Ishikawa (cell line): Measurements from ENCODE around the gene NBAS.

Source experiments
- CEBPB ChIP-seq: IDR thresholded peaks from 2 replicates; pipeline ENCODE4 v1.6.1; 2012
- CREB1 ChIP-seq: IDR thresholded peaks from 2 replicates; pipeline ENCODE4 v1.6.1; 2012; ENCODE audit warnings: low read depth
- EGR1 ChIP-seq: IDR thresholded peaks from 2 replicates; pipeline ENCODE4 v1.6.1; 2012
- EP300 ChIP-seq: IDR thresholded peaks from 2 replicates; pipeline ENCODE4 v1.6.1; 2012; ENCODE audit warnings: borderline replicate concordance
- FOXM1 ChIP-seq: IDR thresholded peaks from 2 replicates; pipeline ENCODE4 v1.6.1; 2012; ENCODE audit warnings: low read depth, borderline replicate concordance
- MAX ChIP-seq: IDR thresholded peaks from 2 replicates; pipeline ENCODE4 v1.6.1; 2012
- NFIC ChIP-seq: IDR thresholded peaks from 2 replicates; pipeline ENCODE4 v1.6.1; 2012
- RAD21 ChIP-seq: IDR thresholded peaks from 2 replicates; pipeline ENCODE4 v1.6.1; 2012; ENCODE audit warnings: low read depth
- REST ChIP-seq: IDR thresholded peaks from 2 replicates; pipeline ENCODE4 v1.6.1; 2012; ENCODE audit warnings: low read depth, mild to moderate bottlenecking
- TAF1 ChIP-seq: IDR thresholded peaks from 2 replicates; pipeline ENCODE4 v1.6.1; 2012; ENCODE audit warnings: low read depth, mild to moderate bottlenecking
- TCF12 ChIP-seq: IDR thresholded peaks from 2 replicates; pipeline ENCODE4 v1.6.1; 2012; ENCODE audit warnings: low read depth
- TEAD4 ChIP-seq: IDR thresholded peaks from 2 replicates; pipeline ENCODE4 v1.6.1; 2012
- USF1 ChIP-seq: IDR thresholded peaks from 2 replicates; pipeline ENCODE4 v1.6.1; 2012
- YY1 ChIP-seq: IDR thresholded peaks from 2 replicates; pipeline ENCODE4 v1.6.1; 2012; ENCODE audit warnings: low read depth
- ZBTB7A ChIP-seq: IDR thresholded peaks from 2 replicates; pipeline ENCODE4 v1.6.1; 2012; ENCODE audit warnings: low read depth

Gene NBAS

GRCh38 chr2:15385184-15385583, 175.9 kb downstream of the NBAS start:
- no peak for TF ChIP-seq TAF1
- no peak for TF ChIP-seq REST
- TF ChIP-seq YY1: no peak
- TF ChIP-seq TCF12: no peak
- TF ChIP-seq EGR1: no peak
- TF ChIP-seq ZBTB7A: no peak
- no peak for TF ChIP-seq CREB1
- TF ChIP-seq NFIC: no peak
- TF ChIP-seq EP300: no peak
- TF ChIP-seq CEBPB: no peak
- TF ChIP-seq TEAD4: no peak
- no peak for TF ChIP-seq FOXM1
- TF ChIP-seq MAX: no peak
- TF ChIP-seq RAD21: no peak

GRCh38 chr2:15383695-15384350, 177.3 kb downstream of the NBAS start:
- TF ChIP-seq CREB1 (no peak), CEBPB (no peak), MAX (no peak), ZBTB7A (no peak), REST (no peak), NFIC (no peak), EGR1 (no peak), USF1 (no peak), RAD21 (no peak), TCF12 (no peak), TEAD4 (no peak), YY1 (no peak), TAF1 (no peak), EP300 (no peak), FOXM1 (no peak)

GRCh38 chr2:15378148-15378908, 182.8 kb downstream of the NBAS start:
- no peak for TF ChIP-seq CREB1
- TF ChIP-seq USF1: no peak
- no peak for TF ChIP-seq ZBTB7A
- no peak for TF ChIP-seq MAX
- no peak for TF ChIP-seq RAD21
- no peak for TF ChIP-seq TAF1
- no peak for TF ChIP-seq TEAD4
- TF ChIP-seq FOXM1: no peak
- no peak for TF ChIP-seq EGR1
- no peak for TF ChIP-seq TCF12
- TF ChIP-seq EP300: no peak
- TF ChIP-seq YY1: no peak

GRCh38 chr2:15377202-15377601, 183.9 kb downstream of the NBAS start:
- TF ChIP-seq NFIC: no peak
- TF ChIP-seq TCF12: no peak

- TF ChIP-seq CREB1 (no peak), TAF1 (no peak), NFIC (no peak), MAX (no peak), CEBPB (no peak), EP300 (no peak), USF1 (no peak), YY1 (no peak), REST (no peak), ZBTB7A (no peak), RAD21 (no peak), EGR1 (no peak)
Measured at GRCh38 chr2:15372019-15372418, 189.1 kb downstream of the NBAS start.
